G401 (cell line): ENCODE data around the gene PLIN1. TPM values are rescaled to one million over a fixed set of nuclear protein-coding genes. Genes with fewer than 3 reads are reported as not detected.

ENCODE experiments used
- DNase-seq: peaks from one replicate; pipeline ENCODE4 v3.0.0-alpha.2; 2015; ENCODE audit warnings: low spot score
- in situ Hi-C: cut with HindIII; loops from 2 replicates; pipeline ENCODE4 v1.10.0; 2016; ENCODE audit warnings: low sequenced_read_pairs, mixed read lengths
- total RNA-seq: library from RNA; depleted of rRNA; stranded (reverse); fragments of >200 nt; shearing (Covaris generic); gene quantifications from 2 replicates; pipeline ENCODE4 v1.2.3, GENCODE V29; 2014

PLIN1 gene
- total RNA-seq, 1 experiment from 2014 or later, result 0.07 TPM

DNA sequence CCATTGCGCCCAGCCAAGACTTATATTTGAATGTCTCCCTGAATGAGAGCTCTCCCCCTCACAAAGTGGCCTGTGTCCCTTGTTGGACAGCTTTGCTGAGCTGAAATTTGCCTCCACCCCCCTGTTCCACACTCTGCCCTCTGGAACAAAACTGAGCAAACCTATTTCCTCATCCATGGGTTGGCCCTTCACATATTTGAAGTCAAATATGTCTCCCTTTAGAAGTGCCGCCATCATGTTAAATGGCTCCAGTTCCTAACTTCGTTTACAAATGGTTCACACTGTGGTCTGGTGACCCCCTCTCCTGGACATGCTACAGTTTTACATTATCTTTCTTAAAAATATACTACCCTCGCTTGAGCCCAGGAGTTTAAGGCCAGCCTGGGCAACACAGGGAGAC is 4.6 kb downstream of the PLIN1 start:
- no peak for DNase-seq
- in situ Hi-C loops, result no loop called here

DNA sequence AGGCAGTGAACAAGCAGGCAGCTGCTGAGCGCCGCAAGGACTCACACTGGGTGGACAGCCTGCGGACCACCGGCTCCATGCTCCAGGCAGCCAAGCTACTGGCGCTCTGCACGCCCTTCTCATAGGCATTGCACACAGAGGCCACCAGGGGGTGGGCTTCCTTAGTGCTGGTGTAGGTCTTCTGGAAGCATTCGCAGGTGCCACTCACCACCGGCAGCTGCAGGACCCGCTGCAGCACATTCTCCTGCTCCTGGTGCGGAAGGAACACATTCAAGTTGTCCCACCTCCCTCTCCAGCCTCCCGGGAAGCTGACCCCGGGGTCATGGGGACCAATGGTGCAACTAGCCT is 6.0 kb downstream of the PLIN1 start:
- in situ Hi-C loops, result no loop called here

DNA sequence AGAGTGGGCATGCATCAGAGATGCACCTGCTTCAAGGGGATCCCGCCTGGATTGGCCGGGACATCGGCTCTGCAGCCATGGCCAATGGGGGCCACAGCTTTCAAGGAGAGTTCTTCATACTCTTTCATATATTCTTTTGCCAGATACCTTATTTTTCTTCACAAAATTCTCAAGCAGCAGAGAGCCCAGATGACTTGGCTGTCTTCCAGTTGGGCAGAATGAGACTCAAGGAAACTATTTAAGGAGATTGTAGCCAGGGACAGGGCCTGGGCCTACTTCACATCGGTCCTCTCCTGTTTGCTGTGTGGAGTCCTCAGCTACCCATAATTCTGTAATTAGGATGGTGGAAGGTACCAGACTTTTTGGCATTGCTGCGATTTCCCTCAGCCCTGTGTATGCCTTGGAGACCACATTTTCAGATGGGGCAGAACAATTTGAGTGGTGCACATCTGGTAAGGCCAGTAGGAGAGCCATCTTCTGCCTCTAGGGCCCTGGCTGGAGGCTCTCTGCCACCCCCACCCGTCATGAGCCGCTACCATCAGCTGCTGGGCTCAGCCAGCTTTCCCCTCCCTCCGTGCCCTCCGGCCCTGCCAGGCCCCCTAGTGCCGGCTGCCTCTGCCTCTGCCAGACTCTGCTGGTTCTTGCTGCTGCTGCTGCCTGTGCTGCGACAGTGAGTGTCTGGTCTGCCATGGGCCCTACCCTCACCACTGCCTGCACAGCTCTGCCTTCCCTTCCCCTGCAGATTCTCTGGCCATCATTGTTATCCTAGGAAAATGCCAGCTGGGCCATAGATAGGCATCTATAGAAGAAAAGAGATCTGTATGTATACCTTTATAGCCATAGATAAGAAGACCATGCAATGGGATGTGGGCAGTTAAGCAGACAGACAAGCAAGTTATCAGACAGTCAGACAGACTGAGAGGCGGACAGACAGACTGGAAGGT is 6.7 kb downstream of the PLIN1 start:
- in situ Hi-C loops, result no loop called here
- no peak for DNase-seq

More for the DNA sequence above, 6.0 kb downstream of the PLIN1 start:
- DNase-seq, result no peak

DNA sequence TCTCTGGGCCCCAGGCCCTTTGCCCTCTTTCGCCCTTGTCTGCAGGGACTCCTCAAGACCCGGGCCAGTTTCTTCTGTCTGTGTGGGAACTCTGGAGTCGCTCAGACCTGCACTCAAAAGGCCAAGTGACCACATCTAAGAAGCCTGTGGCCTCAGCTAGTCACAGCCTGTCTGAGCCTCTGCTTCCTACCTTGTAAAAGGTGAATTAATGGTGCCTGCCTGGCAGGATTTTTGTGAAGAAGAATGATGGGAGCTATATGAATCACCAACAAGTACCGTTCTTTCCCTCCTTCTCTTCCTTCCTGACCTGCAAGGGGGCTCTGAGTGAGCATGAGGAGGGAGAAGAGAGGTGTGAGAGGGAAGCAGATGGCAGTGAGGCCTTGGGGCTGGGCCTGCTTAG is 7.5 kb downstream of the PLIN1 start:
- no peak for DNase-seq
- in situ Hi-C loops, result no loop called here

DNA sequence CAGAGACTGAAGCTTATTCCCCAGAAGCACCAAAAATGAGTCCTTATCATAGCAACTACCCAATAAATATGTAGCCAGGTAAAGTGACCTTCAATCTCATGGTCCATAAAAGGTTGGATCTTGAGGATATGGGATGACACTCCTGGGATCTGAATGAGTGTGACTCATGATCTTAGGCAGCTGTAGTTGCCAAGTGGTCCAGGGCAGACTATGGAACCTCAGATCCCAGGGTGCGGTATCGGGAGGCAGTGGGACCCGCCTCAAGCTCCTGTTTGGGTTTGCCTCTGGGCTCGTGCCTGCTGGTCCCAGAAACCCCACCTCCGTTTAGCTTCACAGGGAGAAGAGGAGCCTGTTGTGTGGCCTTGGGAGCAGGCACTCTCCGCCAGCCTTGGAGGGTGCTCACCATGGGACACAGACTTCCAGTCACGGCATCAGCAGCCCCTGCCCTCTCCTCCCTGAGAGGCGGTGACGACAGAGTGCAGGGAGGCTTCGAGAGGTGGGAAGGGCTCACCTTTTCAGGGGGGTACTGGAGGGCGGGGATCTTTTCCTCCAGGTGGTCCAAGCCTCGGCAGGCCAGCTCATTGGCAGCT is 8.1 kb downstream of the PLIN1 start:
- DNase-seq, result no peak
- in situ Hi-C loops, result no loop called here

DNA sequence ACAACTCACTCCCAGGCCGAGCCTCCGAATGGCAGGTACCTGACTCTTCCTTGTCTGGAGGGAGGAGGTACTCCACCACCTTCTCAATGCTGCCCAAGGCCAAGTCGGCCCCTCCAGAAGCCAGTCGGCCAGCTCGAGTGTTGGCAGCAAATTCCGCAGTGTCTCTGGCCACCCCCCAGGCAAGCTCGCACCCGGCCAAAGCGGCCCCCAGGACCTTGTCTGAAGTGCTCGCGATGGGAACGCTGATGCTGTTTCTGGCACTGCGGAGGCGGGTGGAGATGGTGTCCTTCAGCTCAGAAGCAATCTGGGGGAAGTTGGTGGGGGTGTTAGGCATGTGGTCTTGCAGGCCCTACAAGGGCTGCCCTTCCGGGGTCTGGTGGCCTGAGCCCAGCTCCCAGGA is 9.2 kb downstream of the PLIN1 start:
- no peak for DNase-seq
- in situ Hi-C loops, result no loop called here

DNA sequence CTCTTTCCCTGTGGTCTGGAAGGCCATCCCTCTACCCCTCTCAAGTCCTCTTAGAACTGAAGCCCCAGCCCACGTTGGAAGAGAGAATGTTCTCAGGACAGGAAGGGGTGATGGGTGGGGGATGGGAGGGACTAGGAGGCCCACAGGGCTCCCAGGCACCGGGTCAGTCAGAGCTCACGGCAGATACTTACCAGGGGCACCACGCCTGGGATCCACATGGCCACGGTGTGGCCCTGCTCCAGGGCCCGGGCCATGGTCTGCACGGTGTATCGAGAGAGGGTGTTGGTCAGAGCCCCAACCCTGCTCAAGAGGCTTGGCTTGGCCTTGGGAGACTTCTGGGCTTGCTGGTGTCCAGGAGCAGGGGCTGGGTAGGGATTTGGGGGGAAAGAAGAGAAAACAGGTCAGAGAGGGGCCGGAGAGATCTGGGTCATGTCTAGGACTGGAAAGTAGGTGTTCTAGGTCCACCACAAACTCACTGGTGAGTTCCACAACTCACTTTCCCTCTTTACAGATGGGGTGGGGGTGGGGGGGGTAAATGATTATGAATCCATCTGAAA is 9.8 kb downstream of the PLIN1 start:
- in situ Hi-C loops, result no loop called here
- DNase-seq, result no peak

DNA sequence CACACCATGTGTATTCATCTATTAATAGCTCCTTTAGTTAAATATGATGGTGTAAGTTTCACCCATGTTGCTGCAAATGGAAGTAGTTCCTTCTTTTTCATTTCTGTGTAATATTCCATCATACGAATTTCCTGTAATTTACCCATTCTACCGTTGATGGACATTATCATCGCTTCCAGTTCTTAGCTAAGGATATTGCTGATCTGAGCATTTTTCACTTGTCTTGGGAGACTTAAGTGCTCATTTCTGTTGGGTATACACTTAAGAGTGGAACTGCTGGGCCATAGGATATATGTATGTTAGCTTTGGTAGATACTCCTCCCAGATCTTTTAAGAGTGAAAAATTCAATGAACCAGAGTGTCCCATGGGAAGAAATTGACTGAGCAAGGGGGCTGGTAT is 11.0 kb downstream of the PLIN1 start:
- in situ Hi-C loops, result no loop called here
- no peak for DNase-seq

DNA sequence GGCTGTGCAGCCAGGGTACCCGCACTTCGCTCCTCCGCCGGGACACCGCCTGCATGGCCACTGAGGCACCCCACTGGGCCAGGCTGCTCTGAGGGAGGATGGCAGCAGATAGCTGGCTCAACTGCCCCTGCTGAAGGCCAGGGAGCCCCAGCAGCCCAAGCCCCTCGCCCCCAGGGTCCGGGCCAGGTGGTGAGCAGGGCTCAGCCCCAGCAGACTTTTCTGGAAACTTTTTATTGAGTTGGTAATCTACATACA is 11.5 kb downstream of the PLIN1 start:
- in situ Hi-C loops, result no loop called here
- no peak for DNase-seq

DNA sequence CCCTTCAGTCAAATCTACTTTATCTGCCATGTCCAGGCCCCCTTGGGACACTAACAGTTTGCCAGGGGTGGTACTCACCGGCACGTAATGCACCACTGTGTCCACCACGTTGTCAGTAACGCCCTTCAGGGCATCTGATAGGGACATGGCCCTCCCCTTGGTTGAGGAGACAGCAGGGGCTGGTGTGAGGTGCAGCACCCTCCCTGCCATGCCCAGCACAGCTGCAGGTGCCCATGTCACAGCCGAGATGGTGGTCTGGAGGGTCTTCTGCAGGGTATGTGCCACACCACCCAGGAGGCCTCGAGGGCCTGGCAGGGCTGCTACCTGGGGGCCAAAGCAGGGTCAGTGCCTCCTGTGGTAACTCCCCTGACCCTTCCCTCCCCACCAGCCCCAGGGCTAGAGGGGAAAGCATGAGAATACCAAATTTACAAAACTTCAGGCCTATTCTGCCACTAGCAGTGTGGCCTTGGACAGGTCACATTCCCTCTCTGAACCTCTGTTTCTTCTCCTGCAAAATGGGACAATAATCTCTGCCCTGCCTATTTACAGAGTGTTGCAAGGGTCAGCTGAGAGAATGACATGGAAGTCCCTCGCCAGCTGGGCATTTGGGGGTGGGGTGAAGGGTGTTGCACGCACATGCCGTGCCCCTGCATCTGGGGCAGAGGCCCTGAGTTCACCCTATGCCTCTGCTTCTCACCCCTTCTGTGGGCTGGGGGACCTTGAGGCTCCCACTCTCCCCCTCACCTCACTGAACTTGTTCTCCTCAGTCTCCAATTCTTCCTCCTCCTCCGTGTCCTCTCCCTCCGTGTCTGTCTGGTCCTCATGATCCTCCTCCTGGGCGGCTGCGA is 12.1 kb downstream of the PLIN1 start:
- no peak for DNase-seq
- in situ Hi-C loops, result no loop called here

DNA sequence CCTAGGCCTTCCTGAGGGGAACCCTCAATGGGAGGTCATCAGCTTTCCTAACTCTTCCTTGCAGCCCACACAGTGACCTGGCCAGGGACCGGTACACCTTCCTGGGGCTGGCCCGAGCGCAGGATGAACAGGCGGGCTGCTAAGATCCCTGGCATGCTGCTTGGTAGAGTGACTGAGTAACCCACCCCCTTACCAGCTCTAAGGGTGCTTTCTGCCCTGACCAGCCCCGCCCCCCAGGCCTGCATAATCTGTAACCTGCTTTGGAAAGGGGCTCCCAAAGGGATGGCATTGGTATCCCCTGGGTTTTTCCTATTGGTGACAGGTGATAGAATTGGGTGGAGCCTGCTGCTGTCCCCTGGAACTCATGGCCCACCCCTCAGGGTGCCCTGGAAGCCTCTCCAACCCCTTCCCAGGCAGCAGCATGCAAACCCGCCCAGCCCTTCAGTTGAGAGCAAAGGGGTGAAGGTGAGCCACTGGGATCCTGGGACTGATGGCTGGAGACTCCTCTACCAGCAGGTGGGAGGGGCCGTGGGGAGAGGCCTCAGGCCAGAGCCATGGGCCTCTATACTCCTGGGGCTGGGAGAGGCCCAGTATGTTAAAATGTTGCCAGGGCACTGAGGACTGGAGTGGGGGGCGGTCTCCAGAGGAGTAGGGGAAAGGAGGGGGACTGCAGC is 12.8 kb downstream of the PLIN1 start:
- no peak for DNase-seq
- in situ Hi-C loops, result no loop called here

DNA sequence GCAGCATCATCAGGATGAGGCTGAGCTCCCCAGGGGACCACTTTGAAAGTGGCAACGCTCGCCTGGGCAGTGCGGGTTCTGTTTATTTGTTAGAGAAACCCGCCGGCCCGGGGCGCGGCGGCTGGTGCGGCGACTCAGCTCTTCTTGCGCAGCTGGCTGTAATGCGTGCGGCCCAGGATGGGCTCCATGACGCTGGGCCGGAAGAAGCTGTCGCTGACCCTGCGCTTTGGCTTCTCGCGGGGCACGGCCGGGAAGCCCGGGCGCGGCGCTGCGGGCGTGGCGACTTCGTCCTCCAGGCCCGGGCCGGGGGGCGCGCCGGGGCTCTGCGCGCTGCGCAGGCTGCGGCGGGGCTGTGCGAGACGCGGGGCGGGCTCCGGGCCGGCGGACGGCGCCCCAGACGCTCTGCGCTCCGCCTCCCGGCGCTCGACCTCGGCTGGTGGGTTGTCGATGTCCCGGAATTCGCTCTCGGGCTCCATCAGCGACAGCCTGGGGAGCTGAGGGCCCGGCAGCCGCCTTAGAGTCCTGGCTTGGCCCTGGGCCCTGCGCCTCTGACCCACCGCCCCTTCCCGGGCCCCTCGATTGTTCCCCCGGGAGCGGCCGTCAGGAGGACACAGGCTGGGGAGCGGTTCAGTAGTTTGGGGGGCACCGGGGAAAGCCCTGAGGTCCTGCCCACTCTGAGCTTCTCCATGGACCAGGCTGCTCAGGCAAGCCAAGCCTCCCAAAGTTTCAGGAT is 13.6 kb downstream of the PLIN1 start:
- in situ Hi-C loops, result no loop called here
- DNase-seq, result no peak

DNA sequence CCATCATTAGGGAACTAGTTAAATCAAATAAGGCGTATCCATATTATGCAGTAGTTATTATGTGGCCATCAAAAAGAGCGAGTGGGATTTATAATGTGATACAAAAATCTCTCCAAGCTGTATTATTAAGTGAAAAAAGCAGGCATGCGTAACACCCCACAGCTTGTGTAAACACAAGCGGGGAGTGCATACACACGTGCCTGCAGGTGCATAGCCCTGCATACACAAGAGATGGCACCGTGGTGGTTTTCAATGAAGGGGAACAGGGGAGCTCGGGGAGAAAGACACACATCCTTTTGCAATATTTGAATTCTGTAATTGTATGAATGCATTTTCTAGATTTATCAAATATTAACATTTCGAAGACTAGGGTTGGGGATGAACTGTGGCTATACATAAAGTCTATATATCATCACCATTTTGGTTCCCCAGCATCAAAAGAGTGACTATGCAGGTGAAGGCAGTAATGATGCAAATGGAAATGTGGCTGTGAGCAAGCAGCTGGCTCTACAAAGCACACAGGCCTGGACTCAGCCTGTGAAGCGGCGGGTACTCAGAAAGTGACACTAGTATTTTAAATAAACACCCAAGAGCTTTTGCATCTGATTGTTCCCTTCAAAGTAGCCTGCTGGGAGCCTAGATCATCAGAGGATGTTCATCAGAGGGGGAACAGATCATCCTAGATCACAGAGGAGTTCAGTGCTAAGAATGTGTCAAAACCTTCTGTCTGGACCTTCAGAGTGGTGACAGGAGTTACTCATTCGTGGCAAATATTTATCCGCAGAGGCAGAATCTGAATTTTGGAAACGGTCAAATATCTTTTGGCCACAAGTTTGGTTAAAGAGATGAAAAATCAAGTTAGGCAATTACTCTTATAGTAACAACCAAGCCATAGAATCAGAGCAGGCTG is 14.5 kb downstream of the PLIN1 start:
- in situ Hi-C loops, result no loop called here
- no peak for DNase-seq

DNA sequence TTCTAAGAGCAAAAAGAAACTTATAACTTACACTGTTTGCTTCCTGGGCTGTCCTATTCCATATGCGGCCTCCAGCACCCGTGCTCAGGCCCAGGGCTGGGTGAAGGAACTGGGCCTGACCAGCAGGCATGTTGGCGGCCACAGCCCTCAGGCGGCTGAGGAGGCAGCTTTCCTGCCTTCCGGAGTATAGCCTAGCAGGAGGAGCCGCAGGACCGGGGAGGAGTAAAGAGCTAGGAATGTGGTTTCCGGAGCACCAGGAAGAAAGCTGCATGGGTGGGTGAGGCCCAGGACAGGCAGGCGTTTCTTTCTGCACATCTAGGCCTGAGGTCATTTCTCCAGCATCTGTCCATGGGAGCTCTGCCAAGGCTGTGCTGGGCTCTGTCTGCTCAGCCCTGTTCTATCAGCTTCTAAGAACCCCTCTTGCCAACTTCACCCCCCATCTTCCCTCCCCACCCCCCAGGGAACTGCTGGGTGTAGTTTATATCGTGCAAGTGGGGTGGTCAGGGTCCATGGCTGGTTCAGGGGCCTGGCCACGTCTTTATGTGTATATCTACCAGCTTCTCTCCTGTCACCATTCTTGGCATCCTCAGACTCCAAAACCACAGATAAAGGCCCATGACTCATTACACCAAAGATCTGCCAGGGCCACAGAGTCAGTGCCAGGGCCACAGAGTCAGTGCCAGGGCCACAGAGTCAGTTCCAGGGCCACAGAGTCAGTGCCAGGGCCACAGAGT is 16.1 kb downstream of the PLIN1 start:
- DNase-seq, result no peak
- in situ Hi-C loops, result no loop called here

DNA sequence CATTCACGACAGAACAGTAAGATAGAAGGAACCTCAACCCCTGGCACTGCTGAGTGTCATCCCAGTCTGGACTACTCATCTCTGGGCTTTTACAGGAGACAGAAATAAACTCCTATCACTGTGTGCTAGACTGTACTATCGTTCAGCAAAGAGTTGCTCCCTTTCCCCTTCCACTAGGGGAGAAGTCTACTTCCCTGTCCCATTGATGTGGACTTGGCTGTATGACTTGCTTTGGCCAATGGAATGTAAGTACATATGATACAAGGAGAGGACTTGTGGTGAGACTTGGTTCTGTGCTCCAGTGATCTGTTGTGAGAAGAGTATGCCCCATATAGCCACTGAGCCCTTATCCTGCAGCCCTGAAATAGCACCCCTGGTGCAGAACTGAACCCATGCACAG is 18.6 kb downstream of the PLIN1 start:
- in situ Hi-C loops, result no loop called here
- DNase-seq, result no peak

DNA sequence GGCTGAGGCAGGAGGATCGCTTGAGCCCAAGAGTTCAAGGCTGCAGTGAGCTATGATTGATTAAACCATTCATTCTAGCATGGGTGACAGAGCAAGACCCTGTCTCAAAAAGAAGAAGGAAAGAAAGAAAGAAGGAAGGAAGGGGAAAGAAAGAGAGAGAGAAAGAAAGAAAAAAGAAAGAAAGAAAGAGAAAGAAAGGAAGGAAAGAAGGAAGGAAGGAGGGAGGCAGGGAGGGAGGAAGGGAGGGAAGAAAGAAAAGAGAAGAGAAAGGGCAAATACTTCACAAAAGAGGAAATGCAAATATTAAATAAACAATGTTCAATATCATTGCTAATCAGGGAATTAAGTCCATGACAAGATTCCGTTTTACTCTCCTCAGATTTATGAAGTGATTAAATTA is 19.9 kb downstream of the PLIN1 start:
- in situ Hi-C loops, result no loop called here
- DNase-seq, result no peak

DNA sequence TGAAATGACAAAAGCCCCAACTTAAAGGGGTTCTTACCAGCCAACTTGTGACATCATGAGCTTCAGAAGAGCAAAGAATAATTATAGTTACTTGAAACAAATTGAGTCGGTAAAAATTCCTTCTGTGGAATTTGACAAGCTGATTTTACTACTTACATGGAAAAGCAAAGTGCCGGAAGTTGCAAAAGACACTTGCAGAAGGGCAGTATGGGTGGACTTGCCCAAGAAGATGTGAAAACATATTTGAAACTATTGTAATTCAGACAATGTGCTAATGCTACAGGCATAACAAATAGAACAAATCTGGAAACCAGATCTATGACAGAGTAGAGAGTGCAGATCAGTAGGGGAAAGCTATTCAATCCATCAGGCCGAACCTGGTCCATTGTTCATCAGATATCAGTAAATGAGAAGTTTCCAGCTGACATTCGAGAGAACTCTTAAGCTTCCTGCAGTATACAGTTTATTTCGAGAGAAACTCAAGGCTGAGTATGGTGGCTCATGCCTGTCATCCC is 21.4 kb downstream of the PLIN1 start:
- DNase-seq, result no peak
- in situ Hi-C loops, result no loop called here
